GM23338 (cell line): ENCODE results near the gene RNFT1.

Experiments used
- CREB1 ChIP-seq: fragments of 250-450 bp; sonication (Bioruptor Pico); IDR thresholded peaks from 2 replicates; pipeline ENCODE4 v1.5.0; 2020; ENCODE audit warnings: low read depth, mild to moderate bottlenecking, moderate library complexity
- EZH2 ChIP-seq: fragments of 200-600 bp; sonication (generic); IDR thresholded peaks from one replicate; pipeline ENCODE4 v1.8.0; 2017; ENCODE audit warnings: antibody characterized with exemption, mild to moderate bottlenecking, low read depth; ENCODE audit not compliant: unreplicated experiment
- EZH2phosphoT487 ChIP-seq: fragments of 200-600 bp; sonication (generic); IDR thresholded peaks from one replicate; pipeline ENCODE4 v1.8.1; 2018; ENCODE audit warnings: antibody characterized with exemption; ENCODE audit not compliant: unreplicated experiment
- JUNB ChIP-seq: IDR thresholded peaks from one replicate; pipeline ENCODE4 v1.6.1; 2016; ENCODE audit warnings: antibody characterized with exemption; ENCODE audit not compliant: unreplicated experiment
- POLR2AphosphoS5 ChIP-seq: IDR thresholded peaks from 2 replicates; pipeline ENCODE4 v1.6.1; 2016; ENCODE audit warnings: antibody characterized with exemption, low read depth
- ZNF114 ChIP-seq: fragments of 250-450 bp; sonication (Bioruptor Pico); IDR thresholded peaks from 2 replicates; pipeline ENCODE4 v1.5.0; 2020; ENCODE audit warnings: mild to moderate bottlenecking, moderate library complexity
- ZNF331 ChIP-seq: fragments of 250-450 bp; sonication (Bioruptor Pico); IDR thresholded peaks from 2 replicates; pipeline ENCODE4 v1.5.0; 2020; ENCODE audit warnings: low read depth, mild to moderate bottlenecking, moderate library complexity
- TF ChIP-seq, protein P1 (sequence below), 2 experiments: fragments of 200-600 bp in 1 of 2; sonication (generic) in 1 of 2; conservative IDR thresholded peaks; 2 replicates each; pipeline versions ENCODE4 v1.5.1 to v1.6.1; 2016 to 2017; ENCODE audit warnings: antibody characterized with exemption in 2 of 2, low read depth in 2 of 2, mild to moderate bottlenecking in 2 of 2, moderate library complexity in 1 of 2
- TF ChIP-seq, protein P2 (sequence below): IDR thresholded peaks from one replicate; pipeline ENCODE4 v1.6.1; 2018; ENCODE audit warnings: antibody characterized with exemption; ENCODE audit not compliant: unreplicated experiment
- TF ChIP-seq, protein P3 (sequence below): fragments of 250-450 bp; sonication (Bioruptor Pico); IDR thresholded peaks from 2 replicates; pipeline ENCODE4 v1.5.0; 2020; ENCODE audit warnings: mild to moderate bottlenecking, moderate library complexity

DNA sequence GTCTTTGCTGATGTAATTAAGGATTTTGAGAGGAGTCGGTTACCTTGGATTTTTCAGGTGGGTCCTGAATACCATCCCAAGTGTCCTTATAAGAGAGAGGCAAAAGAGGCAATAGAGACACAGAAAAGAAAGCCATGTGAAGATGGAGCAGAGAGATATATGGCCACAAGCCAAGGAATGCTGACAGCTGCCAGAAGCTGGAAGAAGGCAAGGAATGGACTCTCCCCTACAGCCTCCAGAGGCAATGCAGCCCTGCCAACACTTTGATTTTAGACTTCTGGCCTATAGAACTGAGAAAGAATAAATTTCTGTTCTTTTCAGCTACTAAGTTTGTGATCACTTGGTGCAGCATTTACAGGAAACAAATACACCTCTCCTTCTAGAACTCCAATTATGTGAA is 8.2 kb upstream of the RNFT1 start:
- TF ChIP-seq CREB1 (CRISPR knock-in tag) (no peak), POLR2AphosphoS5 (no peak), JUNB (no peak), EZH2phosphoT487 (no peak), ZNF114 (CRISPR knock-in tag) (no peak), EZH2 (no peak), ZNF331 (CRISPR knock-in tag) (no peak)
- TF ChIP-seq, protein P1, sequence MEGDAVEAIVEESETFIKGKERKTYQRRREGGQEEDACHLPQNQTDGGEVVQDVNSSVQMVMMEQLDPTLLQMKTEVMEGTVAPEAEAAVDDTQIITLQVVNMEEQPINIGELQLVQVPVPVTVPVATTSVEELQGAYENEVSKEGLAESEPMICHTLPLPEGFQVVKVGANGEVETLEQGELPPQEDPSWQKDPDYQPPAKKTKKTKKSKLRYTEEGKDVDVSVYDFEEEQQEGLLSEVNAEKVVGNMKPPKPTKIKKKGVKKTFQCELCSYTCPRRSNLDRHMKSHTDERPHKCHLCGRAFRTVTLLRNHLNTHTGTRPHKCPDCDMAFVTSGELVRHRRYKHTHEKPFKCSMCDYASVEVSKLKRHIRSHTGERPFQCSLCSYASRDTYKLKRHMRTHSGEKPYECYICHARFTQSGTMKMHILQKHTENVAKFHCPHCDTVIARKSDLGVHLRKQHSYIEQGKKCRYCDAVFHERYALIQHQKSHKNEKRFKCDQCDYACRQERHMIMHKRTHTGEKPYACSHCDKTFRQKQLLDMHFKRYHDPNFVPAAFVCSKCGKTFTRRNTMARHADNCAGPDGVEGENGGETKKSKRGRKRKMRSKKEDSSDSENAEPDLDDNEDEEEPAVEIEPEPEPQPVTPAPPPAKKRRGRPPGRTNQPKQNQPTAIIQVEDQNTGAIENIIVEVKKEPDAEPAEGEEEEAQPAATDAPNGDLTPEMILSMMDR (conservative IDR thresholded peaks at IDR 0.05; ENCODE audit: low read depth in 2 of 2): no peak
- TF ChIP-seq, protein P2, sequence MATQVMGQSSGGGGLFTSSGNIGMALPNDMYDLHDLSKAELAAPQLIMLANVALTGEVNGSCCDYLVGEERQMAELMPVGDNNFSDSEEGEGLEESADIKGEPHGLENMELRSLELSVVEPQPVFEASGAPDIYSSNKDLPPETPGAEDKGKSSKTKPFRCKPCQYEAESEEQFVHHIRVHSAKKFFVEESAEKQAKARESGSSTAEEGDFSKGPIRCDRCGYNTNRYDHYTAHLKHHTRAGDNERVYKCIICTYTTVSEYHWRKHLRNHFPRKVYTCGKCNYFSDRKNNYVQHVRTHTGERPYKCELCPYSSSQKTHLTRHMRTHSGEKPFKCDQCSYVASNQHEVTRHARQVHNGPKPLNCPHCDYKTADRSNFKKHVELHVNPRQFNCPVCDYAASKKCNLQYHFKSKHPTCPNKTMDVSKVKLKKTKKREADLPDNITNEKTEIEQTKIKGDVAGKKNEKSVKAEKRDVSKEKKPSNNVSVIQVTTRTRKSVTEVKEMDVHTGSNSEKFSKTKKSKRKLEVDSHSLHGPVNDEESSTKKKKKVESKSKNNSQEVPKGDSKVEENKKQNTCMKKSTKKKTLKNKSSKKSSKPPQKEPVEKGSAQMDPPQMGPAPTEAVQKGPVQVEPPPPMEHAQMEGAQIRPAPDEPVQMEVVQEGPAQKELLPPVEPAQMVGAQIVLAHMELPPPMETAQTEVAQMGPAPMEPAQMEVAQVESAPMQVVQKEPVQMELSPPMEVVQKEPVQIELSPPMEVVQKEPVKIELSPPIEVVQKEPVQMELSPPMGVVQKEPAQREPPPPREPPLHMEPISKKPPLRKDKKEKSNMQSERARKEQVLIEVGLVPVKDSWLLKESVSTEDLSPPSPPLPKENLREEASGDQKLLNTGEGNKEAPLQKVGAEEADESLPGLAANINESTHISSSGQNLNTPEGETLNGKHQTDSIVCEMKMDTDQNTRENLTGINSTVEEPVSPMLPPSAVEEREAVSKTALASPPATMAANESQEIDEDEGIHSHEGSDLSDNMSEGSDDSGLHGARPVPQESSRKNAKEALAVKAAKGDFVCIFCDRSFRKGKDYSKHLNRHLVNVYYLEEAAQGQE: no peak
- TF ChIP-seq, protein P3, sequence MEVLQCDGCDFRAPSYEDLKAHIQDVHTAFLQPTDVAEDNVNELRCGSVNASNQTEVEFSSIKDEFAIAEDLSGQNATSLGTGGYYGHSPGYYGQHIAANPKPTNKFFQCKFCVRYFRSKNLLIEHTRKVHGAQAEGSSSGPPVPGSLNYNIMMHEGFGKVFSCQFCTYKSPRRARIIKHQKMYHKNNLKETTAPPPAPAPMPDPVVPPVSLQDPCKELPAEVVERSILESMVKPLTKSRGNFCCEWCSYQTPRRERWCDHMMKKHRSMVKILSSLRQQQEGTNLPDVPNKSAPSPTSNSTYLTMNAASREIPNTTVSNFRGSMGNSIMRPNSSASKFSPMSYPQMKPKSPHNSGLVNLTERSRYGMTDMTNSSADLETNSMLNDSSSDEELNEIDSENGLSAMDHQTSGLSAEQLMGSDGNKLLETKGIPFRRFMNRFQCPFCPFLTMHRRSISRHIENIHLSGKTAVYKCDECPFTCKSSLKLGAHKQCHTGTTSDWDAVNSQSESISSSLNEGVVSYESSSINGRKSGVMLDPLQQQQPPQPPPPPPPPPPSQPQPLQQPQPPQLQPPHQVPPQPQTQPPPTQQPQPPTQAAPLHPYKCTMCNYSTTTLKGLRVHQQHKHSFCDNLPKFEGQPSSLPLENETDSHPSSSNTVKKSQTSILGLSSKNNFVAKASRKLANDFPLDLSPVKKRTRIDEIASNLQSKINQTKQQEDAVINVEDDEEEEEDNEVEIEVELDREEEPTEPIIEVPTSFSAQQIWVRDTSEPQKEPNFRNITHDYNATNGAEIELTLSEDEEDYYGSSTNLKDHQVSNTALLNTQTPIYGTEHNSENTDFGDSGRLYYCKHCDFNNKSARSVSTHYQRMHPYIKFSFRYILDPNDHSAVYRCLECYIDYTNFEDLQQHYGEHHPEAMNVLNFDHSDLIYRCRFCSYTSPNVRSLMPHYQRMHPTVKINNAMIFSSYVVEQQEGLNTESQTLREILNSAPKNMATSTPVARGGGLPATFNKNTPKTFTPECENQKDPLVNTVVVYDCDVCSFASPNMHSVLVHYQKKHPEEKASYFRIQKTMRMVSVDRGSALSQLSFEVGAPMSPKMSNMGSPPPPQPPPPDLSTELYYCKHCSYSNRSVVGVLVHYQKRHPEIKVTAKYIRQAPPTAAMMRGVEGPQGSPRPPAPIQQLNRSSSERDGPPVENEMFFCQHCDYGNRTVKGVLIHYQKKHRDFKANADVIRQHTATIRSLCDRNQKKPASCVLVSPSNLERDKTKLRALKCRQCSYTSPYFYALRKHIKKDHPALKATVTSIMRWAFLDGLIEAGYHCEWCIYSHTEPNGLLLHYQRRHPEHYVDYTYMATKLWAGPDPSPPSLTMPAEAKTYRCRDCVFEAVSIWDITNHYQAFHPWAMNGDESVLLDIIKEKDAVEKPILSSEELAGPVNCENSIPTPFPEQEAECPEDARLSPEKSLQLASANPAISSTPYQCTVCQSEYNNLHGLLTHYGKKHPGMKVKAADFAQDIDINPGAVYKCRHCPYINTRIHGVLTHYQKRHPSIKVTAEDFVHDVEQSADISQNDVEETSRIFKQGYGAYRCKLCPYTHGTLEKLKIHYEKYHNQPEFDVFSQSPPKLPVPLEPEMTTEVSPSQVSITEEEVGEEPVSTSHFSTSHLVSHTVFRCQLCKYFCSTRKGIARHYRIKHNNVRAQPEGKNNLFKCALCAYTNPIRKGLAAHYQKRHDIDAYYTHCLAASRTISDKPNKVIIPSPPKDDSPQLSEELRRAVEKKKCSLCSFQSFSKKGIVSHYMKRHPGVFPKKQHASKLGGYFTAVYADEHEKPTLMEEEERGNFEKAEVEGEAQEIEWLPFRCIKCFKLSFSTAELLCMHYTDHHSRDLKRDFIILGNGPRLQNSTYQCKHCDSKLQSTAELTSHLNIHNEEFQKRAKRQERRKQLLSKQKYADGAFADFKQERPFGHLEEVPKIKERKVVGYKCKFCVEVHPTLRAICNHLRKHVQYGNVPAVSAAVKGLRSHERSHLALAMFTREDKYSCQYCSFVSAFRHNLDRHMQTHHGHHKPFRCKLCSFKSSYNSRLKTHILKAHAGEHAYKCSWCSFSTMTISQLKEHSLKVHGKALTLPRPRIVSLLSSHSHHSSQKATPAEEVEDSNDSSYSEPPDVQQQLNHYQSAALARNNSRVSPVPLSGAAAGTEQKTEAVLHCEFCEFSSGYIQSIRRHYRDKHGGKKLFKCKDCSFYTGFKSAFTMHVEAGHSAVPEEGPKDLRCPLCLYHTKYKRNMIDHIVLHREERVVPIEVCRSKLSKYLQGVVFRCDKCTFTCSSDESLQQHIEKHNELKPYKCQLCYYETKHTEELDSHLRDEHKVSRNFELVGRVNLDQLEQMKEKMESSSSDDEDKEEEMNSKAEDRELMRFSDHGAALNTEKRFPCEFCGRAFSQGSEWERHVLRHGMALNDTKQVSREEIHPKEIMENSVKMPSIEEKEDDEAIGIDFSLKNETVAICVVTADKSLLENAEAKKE (CRISPR knock-in tag): no peak
